Stimulated activated CD4-positive, alpha-beta T cell treated with anti-CD3 and anti-CD28 coated beads, Interleukin-1b, Interleukin-23, amount 100 ng/mL, for 24 hours (primary cell): ENCODE results near the gene TANGO2.

Experiments used
- DNase-seq, 4 experiments: peaks; one replicate each; pipeline ENCODE4 v3.0.0-alpha.2; 2020; ENCODE audit warnings: low read depth in 4 of 4, low spot score in 1 of 4

Gene TANGO2, protein sequence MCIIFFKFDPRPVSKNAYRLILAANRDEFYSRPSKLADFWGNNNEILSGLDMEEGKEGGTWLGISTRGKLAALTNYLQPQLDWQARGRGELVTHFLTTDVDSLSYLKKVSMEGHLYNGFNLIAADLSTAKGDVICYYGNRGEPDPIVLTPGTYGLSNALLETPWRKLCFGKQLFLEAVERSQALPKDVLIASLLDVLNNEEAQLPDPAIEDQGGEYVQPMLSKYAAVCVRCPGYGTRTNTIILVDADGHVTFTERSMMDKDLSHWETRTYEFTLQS

DNA sequence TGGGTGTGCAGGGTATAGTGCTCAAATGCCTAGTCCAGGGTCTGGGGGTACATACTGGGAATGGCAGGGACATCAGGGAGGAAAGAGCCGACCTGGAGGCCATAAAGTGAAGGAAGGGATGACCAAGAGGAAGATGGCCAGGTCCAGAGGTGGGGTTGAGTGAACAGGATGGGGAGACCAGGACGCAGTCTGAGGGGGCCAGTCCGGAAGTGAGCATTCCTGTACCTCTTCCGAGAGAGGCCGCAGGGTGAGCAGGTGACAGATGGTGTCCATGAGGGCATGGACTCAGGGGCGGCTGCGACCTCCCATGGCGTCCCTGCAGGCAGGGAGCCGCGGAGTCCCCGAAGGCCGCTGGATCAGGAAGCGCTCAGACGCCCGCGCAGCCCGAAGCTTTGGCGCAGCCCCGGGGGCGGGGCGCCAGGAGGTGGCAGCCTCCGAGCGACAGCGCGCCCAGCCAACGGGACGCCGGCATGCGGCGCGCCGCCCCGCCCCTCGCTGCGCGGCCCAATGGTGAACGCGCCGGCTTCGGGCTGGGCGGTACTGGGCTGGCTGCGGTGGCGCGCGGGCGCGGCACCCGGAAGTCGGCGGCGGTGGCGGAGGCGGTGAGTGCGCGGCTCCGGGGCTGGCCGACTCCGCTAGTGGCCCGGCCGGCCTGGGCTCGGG lies at the start of gene TANGO2:
Gene TANGO2, plus strand, starts transcription at position 578 of the 663 bp plus-strand sequence. CDS start 15,689 bp downstream, outside the sequence.
- peak; percentile 75 to 89 (median 86) for DNase-seq

DNA sequence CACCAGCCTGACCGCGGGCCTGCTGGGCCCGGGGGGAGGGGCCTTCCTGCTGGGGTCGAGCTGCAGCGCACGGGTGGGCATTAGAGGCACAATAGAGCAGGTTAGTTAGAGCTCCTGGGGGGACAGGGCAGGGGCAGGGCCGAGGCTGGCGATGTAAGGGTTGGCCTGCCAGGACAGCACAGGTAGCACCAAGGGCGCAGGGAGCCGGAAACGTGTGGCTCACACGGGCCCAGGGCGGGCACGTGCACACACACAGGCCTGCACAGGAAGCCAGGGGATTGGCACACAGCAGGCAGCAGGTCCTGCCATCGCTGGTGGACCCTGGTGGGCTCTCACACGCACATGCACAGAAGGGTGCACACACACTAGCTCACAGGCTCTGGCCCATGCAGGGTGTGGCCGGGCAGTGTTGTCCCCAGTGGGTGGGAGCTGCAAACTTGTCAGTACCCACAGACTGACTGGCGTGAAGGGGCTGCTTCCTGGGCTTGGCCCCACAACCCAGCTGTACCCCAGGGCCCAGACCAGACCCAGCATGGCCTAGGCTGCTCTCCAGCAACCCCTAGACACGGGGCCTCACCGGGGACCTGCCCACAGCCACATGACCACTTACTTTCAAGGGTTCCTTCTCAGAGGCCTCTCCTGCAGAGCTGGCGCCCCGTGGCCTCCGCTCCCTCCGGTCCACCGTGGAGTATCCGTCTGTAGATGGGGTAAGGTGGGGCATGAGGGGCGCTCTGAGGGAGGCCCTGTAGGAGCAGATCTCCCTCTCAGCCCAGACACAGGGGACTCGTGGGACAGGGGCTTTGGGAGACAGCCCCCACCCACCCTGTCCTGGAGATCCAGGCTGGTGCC lies 49.4 kb upstream of the TANGO2 start:
- DNase-seq, result no peak

DNA sequence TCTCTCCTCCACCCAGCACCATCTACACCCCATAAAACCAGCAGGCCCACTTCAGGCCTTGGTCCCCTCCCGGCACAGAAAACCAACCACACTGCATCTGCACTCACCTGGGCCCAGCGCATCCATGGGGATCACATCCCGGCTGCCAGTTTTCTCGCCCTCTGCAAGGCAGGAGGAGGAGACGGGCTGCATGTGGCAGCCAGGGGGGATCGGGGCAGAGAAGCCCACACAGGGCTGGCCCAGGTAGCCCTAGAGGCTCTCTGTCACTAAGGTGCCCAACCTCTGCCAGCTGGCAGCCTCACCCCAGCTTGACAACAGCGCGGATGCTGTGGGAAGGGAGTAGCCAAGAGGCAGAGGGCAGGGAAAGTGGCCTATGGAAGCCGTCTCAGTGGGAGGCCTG lies 48.7 kb upstream of the TANGO2 start:
- no peak for DNase-seq

DNA sequence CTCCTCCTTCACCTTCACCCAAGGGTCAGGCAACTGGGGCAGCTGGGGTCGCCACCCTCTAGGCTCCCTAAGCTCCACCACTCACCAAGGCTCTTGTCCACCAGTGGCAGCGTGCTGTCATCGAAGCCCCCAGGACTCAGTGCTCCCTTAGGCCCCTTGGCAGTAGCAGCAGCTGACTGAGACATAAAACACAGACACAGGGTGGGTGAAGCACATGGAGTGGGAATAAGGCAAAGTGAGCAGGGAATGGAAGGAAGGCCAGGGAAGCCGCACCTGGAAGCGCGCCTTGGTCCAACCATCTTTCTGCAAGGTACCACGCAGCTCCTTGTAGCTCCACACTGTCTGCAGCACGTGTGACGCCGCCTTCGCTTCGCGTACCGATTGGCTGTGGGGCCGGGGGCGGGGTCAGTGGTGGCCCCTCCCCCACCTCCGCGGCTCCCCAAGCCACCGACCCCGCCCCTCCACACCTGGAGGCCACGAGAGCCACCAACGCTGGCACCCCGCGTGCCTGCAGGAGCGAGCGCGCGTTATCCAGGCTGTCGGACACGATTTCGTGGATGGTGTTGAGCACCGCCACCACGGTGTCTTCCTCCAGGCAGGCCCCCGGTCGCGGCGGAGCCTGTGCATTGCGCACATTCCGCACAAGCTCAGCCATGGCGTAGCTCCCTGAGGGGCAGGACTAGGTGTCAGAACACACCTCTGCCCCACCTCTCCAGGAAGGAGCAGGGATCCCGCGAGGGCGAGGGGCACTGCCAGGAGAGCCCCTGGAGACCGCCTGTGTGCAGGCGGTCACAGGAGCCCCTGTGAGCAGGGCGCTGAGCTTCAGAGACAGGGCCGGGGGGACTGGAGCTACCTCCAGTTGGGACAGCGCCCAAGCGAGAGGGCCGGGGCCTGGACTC lies 48.0 kb upstream of the TANGO2 start:
- no peak for DNase-seq

DNA sequence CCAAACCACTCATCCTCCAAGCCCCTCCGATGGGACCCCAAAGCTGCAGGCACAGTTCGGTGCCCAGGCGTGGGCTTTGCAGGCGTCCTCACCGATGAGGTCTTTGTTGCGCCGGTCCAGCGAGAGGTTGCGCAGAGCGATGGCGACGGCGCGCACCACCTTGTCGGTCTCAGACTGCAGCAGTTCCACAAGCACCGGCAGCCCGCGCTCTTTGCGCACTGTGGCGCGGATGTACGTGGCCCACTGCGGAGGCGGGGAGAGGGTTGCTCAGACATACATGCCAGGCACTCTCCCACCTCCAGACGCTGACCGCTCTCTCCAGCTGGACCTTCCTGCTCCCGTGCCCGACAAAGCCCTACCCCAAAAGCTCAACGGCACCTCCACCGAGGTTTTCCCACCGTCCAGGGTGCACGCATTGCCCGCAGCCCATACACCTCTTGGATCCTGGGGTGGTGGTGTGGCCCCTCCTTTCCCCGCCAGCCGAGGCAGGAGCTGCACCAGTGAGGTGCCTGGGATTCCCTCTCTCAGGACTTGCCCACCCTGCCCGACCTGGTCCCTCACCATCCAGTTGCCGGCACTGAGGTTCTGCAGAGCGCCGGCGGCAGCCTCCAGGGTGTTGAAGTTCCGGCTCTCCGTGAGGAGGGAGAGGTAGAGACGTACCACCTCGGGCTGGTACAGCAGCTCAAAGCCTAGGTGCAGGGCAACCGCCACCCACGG lies 47.2 kb upstream of the TANGO2 start:
- DNase-seq, result no peak

DNA sequence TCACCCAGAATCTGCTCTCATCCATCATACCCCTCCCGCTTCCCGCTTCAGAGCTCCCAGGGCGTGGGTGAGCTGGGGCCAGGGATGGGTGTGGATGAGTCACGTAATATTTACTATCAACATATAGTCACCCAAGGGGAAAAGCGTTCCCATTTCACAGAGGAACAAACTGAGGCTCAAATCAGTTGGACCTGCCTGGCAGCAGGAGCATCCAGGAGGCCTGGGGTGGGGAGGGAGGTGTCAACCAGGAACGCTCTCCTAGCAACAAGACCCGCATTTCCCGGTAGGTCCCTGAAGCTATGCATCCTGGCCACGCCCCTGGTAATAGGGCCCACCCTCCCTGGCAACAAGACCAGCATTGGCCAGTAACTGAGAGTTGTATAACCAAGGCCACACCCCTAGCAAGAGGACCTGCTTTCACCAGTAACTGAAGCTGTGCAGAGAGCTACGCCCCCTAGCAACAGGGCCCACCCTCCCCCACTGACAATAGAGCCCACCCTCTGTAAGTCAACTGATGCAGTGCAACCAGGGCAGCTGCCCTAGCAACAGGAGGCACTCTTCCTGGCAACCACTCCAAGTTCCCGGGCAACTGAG lies 46.5 kb upstream of the TANGO2 start:
- DNase-seq, result no peak

DNA sequence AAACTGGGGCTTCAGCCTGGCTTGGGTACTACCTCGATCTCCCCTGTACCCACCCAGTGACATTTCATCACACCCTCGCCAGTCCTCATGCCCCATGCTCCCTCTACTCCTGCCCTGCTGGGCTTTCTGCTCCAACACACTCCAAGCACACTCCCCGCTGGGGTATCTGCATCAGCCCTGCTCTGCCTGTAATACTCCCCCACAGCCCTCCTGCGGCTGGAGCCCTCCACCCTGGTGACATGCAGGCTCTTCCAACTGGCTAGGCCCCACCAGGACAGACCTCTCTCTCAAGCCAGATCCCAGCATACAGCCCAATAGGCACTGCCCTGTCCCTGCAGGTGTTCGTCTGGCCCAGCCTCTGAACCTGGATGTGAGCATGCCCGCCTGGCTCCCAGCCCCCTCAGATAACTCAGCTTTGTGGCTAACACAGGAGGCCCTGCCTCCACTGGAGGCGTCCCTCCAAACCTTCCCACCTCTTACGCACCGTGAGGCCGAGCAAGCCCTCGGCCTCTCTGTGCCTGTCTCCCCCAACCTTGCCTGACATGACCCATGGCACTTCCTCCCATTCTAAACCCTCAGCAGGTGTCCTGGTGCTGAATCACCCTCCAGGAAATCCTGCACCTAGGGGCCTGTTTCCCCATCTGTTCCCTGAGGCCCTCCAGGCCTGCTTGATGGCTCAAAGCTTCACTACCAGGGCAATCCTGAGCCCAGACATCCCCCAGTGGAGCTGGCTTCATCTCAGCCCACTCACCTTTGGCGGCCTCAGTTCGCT lies 45.8 kb upstream of the TANGO2 start:
- no peak for DNase-seq

DNA sequence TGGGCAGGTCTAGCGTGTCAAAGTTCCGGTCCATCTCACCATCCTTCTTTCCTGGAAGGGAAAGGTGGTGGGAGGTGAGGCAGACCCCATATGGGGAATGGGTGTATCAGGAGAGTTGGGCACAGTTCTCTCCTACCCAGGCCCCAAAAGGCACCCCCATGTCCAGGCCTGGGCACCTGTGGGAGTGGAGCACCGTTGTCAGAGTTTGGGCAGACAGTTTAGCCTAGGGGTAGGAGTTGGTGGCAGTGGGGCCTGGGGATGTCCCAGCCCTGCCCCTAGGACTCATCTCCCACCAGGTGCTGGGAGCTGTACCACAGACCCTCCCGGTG lies 45.2 kb upstream of the TANGO2 start:
- DNase-seq, result no peak

DNA sequence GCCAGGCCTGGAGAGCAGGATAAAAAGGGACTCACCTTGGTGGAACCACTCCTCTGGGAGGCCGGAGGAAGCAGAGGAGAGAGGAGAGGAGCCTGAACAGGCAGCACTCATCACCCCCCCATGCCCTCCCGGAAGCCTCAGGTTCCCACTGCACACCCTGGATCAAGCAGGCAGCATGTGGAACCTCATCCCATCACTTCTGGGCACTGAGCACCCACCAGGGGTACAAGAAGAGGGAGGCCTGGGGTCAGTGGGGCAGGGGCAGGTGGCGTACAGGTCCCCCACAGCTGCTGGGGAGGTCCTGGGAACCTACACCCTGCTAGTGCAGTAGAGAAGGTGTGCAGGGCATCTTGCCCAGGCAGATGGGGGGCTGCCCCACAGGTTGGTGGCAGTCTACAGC lies 44.2 kb upstream of the TANGO2 start:
- DNase-seq, result no peak

DNA sequence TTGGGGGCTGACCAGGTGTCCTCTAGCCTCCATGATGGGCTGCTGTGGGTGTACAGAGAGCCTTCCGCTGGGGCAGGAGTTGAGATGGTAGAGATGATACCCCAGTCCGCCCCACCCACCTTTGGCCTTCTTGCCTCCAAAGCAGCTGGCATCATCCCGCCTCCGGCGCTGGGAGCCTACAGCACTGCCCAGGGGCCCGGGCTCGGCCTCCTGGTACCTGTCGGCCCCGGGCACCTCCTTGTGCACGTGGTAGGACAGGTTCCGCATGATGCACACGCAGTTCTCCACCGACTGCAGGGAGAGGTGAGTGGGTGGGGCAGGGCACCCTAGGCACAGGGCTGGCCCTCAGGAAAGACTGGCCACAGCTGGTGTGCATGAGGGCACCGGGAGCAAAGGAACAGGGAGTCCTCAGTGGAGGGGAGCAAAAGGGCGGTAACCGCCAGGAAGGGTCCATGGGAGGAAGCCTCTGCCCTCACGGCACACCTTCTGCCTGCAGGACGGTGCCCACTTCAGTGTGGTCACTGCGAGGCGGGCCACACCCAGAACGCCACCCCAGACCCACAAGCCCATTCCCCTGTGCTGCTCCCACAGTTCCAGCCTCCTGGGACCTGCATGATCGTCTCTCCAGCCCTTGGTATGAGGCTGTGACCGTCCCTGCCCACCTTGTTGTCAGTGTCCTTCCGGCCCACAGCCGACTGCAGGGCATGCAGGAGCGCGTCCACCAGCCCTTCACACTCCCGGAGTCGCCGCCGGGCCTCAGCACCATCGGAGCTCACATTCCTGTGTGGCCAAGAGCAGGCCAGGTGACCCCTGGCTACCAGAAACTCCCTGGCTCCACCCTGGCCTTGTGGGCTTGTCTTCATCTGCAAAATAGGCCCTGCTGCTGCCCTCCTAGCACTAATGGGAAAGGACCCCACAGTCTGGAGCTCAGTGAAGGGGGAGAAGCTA lies 43.3 kb upstream of the TANGO2 start:
- no peak for DNase-seq

DNA sequence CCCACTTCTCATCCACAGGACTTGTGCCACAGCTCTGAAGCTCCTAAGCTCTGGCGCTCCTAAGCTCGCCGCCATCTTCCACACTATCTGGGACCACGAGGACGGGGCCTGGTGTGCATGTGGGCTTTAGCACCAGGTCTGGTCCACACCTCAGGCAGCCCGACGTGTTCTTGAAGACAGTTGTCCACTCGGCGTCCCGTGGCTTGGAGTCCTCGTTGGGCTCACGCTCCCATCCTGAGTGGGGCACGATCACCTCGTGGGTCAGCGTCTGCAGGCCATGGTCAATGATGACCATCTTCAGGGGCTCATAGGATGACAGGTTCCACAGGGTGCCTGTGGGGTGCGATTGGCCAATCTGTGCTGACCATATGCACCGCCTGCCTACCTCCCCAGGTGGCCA lies 42.2 kb upstream of the TANGO2 start:
- DNase-seq, result no peak

DNA sequence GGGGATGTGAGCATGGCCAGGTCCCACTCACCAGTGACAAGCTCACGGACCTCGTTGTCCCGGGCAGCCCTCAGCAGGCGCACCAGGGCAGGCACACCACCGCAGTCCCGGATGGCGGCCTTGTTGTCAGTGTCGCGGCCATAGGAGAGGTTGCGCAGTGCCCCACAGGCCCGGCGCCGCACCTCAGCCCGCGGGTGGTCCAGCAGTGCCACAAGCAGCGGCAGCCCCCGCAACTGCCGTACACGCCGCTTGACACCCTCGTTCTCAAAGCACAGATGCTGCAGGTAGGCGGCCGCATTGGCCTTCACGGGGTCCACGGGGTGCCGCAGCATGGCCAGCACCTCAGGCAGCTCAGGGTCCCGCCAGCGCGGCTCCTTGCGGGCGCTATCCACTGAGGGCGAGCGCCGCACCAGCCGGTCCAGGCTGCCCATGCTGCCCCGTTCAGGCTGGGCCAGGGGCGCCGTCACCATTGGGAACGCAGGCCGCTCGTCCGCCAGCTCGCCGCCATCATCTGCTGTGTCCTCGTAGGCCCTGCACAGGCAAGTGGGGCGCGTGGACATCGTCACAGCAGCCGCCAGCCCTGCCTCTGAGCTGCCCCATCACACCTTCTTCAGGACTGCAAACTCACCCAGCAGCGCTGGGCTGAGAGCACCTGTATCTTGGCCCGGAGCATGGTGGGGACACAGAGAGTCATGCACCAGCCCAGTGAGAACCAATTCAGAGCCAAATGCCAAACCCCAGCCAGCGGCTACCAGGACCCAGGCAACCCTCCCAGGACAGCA lies 41.0 kb upstream of the TANGO2 start:
- DNase-seq, result no peak

DNA sequence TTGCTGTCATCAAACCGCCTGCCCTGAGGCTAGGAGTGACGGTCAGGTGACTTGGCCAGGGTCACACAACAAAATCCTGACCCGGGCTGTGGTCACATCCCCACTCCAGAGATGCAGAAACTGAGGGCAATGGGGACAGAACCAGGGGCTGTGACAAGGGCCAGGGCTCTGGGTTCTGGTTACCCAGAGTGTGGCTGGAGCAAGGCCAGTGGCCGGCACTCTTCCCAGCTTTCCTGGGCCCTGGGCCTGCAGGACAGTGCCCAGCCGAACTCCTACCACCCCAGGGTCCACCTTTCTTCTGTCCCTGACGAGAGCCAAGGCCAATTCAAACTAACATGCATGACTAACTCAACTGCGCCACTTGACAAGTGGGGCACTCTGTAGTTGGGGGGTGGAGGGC lies 40.1 kb upstream of the TANGO2 start:
- no peak for DNase-seq

DNA sequence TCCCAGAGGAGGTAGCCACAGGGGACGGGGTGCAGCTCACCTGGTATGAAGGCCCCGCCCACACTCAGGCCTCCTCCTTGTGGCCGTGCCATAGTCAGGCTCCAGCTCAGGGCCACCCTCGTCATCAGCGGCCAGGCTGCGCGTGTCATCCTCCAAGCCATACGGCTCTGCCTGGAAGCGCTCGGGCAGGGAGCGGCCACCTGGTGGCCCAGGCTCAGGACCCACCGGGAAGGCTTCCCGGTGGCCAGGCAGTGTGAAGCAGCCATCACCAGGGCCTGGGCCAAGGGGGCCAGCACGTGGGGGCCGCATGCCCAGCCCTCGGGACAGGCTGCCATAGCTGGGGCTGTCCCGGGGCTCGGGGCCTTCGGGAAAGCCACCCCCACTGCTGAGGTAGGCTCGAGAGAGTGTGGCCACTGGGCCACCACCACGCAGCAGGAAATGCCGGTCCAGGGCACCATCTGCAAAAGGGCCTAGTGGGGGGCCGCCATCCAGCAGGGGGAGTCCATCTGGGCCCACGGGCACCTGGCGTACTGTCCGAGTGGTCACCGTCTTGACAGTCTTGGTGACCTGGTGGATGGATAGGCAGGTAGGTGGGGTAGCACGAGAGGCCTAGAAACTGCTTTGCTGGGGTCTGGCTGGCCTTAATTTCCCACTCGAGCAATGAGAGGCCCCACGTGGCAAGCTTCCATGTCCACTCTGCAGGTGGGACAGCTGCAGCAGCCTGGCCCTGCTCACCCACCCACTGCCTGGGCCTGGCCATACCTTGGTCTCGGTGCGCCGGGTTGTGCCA lies 39.5 kb upstream of the TANGO2 start:
- DNase-seq, result no peak

DNA sequence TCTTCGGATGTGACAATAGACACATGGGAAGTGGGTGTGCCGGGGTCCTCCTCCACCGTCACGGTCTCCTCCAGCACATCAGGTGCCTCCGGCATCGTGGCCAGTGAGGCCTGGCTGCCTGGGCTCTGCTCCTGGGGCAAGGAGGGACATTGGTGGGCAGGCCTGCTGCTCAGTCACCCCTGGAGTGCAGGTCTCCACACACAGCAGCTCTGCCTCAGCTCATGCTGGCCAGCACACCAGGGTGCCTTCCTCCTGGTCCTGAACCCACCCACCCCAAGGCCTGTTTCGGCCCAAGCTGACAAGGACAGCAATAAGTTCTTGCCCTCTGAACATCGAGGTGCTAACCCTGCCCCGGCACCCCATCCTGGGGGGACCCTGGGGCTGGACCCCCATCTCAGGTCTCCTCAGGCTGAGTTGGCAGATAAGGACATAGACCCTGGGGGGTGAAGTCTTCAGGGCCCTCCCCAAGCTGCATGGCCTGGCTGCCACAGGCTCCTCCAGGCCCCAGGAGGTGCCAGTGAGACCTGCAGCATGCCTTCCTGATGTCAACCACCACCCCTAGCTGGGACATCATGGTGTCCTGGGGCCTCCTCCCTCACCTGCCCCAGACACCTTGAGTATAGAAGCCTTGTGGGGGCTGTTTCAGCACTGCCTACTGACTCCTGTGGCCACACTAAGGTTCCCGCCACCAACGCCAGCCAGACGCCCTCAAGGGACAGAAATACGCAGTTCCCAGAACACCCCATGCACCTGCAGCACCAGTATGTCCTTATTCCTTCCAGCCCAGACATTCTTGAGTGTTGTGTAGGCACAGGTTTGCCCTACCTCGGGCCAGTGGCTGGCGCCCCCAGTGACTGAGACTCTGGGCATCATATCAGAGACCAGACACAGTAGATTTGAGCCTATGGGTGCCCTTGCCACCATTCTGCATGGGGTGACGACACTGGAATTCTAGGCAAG lies 38.7 kb upstream of the TANGO2 start:
- no peak for DNase-seq
